ENCODE measurements around the gene WDR41.
"Not testable (repeated sequence)": the region's sequence is repeated elsewhere in the genome, so short reads cannot be mapped to it uniquely, and the experiment has no call there.

Gene WDR41, protein sequence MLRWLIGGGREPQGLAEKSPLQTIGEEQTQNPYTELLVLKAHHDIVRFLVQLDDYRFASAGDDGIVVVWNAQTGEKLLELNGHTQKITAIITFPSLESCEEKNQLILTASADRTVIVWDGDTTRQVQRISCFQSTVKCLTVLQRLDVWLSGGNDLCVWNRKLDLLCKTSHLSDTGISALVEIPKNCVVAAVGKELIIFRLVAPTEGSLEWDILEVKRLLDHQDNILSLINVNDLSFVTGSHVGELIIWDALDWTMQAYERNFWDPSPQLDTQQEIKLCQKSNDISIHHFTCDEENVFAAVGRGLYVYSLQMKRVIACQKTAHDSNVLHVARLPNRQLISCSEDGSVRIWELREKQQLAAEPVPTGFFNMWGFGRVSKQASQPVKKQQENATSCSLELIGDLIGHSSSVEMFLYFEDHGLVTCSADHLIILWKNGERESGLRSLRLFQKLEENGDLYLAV

DNA sequence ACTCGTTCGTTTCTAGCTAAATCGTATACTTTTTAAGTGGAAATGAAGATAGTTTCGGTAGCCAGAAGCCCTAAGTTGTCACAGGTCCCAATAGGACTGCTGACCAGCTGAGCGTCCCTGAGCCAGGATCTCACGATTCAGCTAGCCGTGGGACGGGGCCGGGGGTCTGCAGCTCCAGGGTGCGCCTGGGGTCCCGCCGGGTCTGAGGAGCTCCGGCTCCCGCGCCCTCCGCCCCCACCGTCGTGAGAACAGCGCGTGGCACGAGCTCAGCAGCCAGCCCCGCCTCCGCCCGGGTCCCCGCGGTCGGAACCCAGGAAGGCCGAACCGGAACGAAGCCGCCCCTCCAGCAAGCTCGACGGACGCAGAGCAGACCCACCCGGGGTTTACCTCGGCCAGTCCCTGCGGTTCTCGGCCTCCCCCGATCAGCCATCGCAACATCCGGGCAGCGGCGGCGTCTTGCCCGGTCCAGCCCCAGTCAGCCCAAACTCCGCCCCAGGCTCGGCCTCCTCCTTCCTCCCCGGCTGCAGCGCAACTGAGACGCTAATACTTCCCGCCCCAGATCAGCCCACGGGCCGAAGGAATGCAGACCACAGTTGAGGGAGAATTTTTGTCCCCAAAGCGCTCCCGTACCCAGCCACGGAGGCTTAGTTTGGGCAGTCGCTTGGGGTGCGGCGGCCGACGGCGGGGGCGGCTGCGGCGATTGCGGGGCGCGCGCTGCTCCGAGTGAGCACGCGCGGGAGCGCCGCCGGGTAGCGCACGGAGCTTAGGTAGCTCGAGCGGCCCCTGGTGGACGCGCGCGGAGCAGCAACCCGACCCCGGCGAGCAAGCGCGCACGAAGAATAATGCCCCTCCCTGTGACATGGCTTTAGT, at the start of gene WDR41:
WDR41 (minus strand) TSS at position 534 of the 870 bp plus-strand sequence; CDS start at position 438, 96 bp downstream.
- H3K27ac ChIP-seq (ENCODE audit: low read length) = peak within 1 kb of the TSS; percentile 81
- peak within 1 kb of the TSS; percentile 75 to 94 for H3K9ac ChIP-seq (ENCODE audit: low read length in 2 of 2)
- no peaks in the 10 kb centered on the region for H3K36me3 ChIP-seq (ENCODE audit: control insufficient read depth in 2 of 2, insufficient read depth in 2 of 2, low read length in 2 of 2)
- H3K4me1 ChIP-seq (ENCODE audit: control insufficient read depth, insufficient read depth, low read length) = no peaks in the 10 kb centered on the region
- H3K27me3 ChIP-seq (ENCODE audit: control insufficient read depth in 1 of 2, insufficient read depth in 2 of 2, low read length in 2 of 2) = no peaks in the 10 kb centered on the region
- H3K4me3 ChIP-seq (ENCODE audit: low read length in 2 of 2) = peak within 1 kb of the TSS; percentile 78 to 88
- H3K9me3 ChIP-seq (ENCODE audit: control insufficient read depth in 2 of 2, low read length in 2 of 2) = no peaks in the 10 kb centered on the region

DNA sequence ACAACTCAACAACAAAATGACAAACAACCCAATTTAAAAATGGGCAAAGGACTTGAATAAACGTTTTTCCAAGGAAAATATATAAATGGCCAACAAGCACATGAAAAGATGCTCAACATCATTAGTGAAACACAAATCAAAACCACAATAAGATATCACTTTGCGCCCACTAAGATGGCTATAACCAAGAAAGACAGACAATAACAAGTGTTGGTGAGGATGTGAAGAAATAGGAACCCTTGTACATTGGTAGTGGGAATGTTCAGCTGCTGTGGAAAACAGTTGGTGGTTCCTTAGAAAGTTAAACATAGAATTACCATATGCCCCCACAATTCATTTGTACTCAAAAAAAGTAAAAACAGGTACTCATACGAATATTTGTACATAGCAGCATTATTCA, 39.2 kb upstream of the WDR41 start:
- Histone ChIP-seq H3K27me3 (ENCODE audit: control insufficient read depth in 1 of 2, insufficient read depth in 2 of 2, low read length in 2 of 2) (no peaks in the 10 kb centered on the region), H3K27ac (ENCODE audit: low read length) (no peak overlapping the region), H3K4me1 (ENCODE audit: control insufficient read depth, insufficient read depth, low read length) (no peaks in the 10 kb centered on the region), H3K9me3 (ENCODE audit: control insufficient read depth in 2 of 2, low read length in 2 of 2) (no peaks in the 10 kb centered on the region), H3K4me3 (ENCODE audit: low read length in 2 of 2) (no peak overlapping the region), H3K9ac (ENCODE audit: low read length in 2 of 2) (no peak overlapping the region), H3K36me3 (ENCODE audit: control insufficient read depth in 2 of 2, insufficient read depth in 2 of 2, low read length in 2 of 2) (no peaks in the 10 kb centered on the region)

DNA sequence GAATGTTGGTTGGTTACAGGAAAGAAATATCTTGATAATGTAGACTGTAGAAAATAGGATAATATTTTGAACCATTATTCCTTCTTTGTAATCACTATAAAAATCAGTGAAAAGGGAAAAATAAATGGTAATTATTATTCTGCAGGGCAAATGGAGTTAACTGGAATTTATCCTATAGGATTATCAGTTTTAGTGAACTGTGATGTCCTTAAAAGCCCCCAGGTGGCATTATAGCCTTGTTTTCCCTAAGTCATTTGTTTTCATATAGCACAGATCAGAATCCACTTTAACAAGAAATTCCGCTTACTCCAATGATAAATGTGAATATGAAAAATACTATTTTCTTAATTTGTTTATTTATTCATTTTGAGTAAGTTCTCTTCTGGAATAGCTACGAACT, 26.2 kb upstream of the WDR41 start:
- H3K9me3 ChIP-seq (ENCODE audit: control insufficient read depth in 2 of 2, low read length in 2 of 2) = no peaks in the 10 kb centered on the region

DNA sequence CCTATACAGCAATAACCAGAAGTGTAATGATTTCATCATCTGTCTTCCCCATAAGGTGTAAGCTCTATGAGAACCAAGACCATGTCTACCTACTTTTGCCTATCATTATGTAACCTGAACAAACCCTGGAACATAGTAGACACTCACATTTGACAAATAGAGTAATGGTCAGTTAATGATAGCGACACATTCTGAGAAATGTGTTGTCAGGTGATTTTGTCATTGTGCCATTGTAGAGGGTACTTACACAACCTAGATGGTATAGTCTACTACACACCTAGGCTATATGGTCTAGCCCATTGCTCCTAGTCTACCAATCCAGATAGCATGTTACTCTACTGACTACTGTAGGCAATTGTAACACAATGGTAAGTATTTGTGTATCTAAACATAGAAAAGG, 22.3 kb upstream of the WDR41 start:
- Histone ChIP-seq H3K4me1 (ENCODE audit: control insufficient read depth, insufficient read depth, low read length) (no peaks in the 10 kb centered on the region), H3K36me3 (ENCODE audit: control insufficient read depth in 2 of 2, insufficient read depth in 2 of 2, low read length in 2 of 2) (no peaks in the 10 kb centered on the region), H3K9me3 (ENCODE audit: control insufficient read depth in 2 of 2, low read length in 2 of 2) (no peaks in the 10 kb centered on the region), H3K4me3 (ENCODE audit: low read length in 2 of 2) (no peak overlapping the region), H3K9ac (ENCODE audit: low read length in 2 of 2) (no peak overlapping the region), H3K27me3 (ENCODE audit: control insufficient read depth in 1 of 2, insufficient read depth in 2 of 2, low read length in 2 of 2) (no peaks in the 10 kb centered on the region), H3K27ac (ENCODE audit: low read length) (no peak overlapping the region)

More for the DNA sequence above, 26.2 kb upstream of the WDR41 start:
- H3K4me3 ChIP-seq (ENCODE audit: low read length in 2 of 2) = no peak overlapping the region
- peaks cover 0 to 3% of the 10 kb centered on the region in 2 donors for H3K27me3 ChIP-seq (ENCODE audit: control insufficient read depth in 1 of 2, insufficient read depth in 2 of 2, low read length in 2 of 2)
- H3K9ac ChIP-seq (ENCODE audit: low read length in 2 of 2) = no peak overlapping the region
- H3K27ac ChIP-seq (ENCODE audit: low read length) = no peak overlapping the region
- H3K36me3 ChIP-seq (ENCODE audit: control insufficient read depth in 2 of 2, insufficient read depth in 2 of 2, low read length in 2 of 2) = no peaks in the 10 kb centered on the region
- no peaks in the 10 kb centered on the region for H3K4me1 ChIP-seq (ENCODE audit: control insufficient read depth, insufficient read depth, low read length)

DNA sequence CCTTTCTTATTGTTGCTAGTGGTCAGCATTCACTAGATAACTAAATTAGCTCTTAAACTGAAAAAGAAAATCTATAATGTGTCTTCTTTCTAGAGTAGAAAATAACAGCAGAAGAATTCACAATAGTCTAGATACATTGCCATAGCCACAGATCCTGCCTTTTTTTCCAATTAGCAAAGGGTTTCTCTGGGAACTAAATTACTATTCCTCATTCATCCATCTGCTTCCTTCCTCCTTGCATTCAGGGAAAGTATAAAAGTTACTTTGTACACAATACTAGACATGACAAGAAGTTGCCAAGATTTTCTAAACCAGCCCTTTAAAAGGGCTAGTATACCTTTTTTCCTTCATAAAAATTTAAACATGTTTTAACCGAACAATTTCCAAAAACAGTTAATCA, 21.2 kb upstream of the WDR41 start:
- H3K27ac ChIP-seq (ENCODE audit: low read length) = no peak overlapping the region
- no peak overlapping the region for H3K9ac ChIP-seq (ENCODE audit: low read length in 2 of 2)
- no peaks in the 10 kb centered on the region for H3K27me3 ChIP-seq (ENCODE audit: control insufficient read depth in 1 of 2, insufficient read depth in 2 of 2, low read length in 2 of 2)

DNA sequence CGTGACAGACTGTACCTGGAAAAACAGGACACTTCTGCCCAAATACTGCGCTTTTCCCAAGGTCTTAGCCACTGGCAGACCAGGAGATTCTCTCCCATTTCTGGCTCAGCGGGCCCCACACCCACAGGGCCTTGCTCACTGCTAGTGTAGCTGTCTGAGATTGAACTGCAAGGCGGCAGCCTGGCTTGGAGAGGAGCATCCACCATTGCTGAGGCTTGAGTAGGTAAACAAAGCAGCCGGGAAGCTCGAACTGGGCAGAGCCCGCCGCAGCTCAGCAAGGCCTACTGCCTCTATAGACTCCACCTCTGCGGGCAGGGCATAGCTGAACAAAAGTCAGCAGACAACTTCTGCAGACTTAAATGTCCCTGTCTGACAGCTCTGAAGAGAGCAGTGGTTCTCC, 9.0 kb upstream of the WDR41 start:
- H3K4me1 ChIP-seq (ENCODE audit: control insufficient read depth, insufficient read depth, low read length); H3K27ac ChIP-seq (ENCODE audit: low read length); H3K36me3 ChIP-seq (ENCODE audit: control insufficient read depth in 2 of 2, insufficient read depth in 2 of 2, low read length in 2 of 2); H3K9ac ChIP-seq (ENCODE audit: low read length in 2 of 2); H3K4me3 ChIP-seq (ENCODE audit: low read length in 2 of 2); H3K27me3 ChIP-seq (ENCODE audit: control insufficient read depth in 1 of 2, insufficient read depth in 2 of 2, low read length in 2 of 2); H3K9me3 ChIP-seq (ENCODE audit: control insufficient read depth in 2 of 2, low read length in 2 of 2): not testable (repeated sequence)

More for the DNA sequence above, 21.2 kb upstream of the WDR41 start:
- Histone ChIP-seq H3K4me1 (ENCODE audit: control insufficient read depth, insufficient read depth, low read length) (no peaks in the 10 kb centered on the region), H3K4me3 (ENCODE audit: low read length in 2 of 2) (no peak overlapping the region), H3K36me3 (ENCODE audit: control insufficient read depth in 2 of 2, insufficient read depth in 2 of 2, low read length in 2 of 2) (no peaks in the 10 kb centered on the region), H3K9me3 (ENCODE audit: control insufficient read depth in 2 of 2, low read length in 2 of 2) (no peaks in the 10 kb centered on the region)

DNA sequence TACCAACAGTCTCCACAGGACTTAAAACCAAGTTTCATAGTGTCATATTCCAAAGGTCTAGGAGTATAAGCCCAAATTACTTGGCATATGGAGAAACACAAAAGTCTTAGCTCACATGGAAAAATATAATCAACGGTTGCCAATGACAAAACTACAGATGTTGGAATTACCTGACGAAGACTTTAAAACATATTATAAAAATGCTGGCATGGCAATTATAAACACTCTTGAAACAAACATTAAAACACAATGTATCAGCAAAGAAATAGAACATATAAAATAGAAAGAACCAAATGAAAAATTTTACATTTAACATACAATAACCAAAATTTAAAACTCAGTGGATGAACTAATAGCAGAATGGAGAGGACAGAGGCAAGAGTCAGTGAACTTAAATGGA, 7.9 kb upstream of the WDR41 start:
- Histone ChIP-seq H3K36me3 (ENCODE audit: control insufficient read depth in 2 of 2, insufficient read depth in 2 of 2, low read length in 2 of 2) (no peaks in the 10 kb centered on the region), H3K4me3 (ENCODE audit: low read length in 2 of 2) (no peak overlapping the region), H3K27ac (ENCODE audit: low read length) (no peak overlapping the region), H3K27me3 (ENCODE audit: control insufficient read depth in 1 of 2, insufficient read depth in 2 of 2, low read length in 2 of 2) (peaks cover 0 to 3% of the 10 kb centered on the region in 2 donors), H3K9ac (ENCODE audit: low read length in 2 of 2) (no peak overlapping the region), H3K9me3 (ENCODE audit: control insufficient read depth in 2 of 2, low read length in 2 of 2) (peaks cover 0 to 2% of the 10 kb centered on the region in 2 donors), H3K4me1 (ENCODE audit: control insufficient read depth, insufficient read depth, low read length) (no peaks in the 10 kb centered on the region)

DNA sequence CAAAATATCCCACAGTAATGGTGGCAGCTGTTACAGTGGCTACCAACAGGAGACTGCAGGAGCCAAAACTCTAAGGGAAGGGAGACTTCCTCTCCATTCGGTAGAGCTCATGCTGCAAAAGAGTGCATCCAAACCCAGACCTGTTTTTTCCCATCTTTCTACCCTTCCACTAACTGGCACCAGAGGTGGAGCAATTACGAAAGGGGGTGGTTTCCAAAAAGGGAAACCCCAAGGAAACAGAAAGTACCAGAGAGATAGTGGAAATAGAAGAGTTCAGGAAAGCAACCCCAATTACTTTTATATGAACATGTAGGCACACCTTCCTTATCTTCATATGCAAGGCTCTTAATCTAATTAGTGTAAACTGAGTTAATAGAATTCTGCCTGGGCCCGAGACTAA, 7.3 kb upstream of the WDR41 start:
- Histone ChIP-seq H3K36me3 (ENCODE audit: control insufficient read depth in 2 of 2, insufficient read depth in 2 of 2, low read length in 2 of 2) (no peaks in the 10 kb centered on the region), H3K9me3 (ENCODE audit: control insufficient read depth in 2 of 2, low read length in 2 of 2) (peaks cover 0 to 2% of the 10 kb centered on the region in 2 donors), H3K27ac (ENCODE audit: low read length) (no peak overlapping the region), H3K27me3 (ENCODE audit: control insufficient read depth in 1 of 2, insufficient read depth in 2 of 2, low read length in 2 of 2) (peaks cover 0 to 3% of the 10 kb centered on the region in 2 donors), H3K9ac (ENCODE audit: low read length in 2 of 2) (no peak overlapping the region), H3K4me1 (ENCODE audit: control insufficient read depth, insufficient read depth, low read length) (no peaks in the 10 kb centered on the region), H3K4me3 (ENCODE audit: low read length in 2 of 2) (no peak overlapping the region)

DNA sequence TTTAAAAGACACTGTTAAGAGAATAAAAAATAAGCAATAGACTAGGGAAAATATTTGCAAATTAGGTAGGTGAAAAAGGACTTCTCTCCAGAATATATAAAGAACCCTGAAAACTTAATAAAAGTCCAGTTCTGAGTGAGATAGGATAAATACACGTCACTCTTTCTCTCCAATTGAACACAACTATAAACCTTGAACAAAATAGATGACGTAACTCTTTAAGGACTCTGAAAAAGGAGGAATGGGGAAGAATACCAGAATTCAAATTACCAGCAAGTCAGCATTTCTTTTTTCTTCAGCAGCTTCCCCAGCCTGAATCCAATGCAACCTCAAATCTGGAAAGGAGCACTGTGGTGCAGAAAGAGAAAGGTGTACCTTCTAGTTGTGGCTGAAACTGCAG, 6.8 kb upstream of the WDR41 start:
- Histone ChIP-seq H3K4me1 (ENCODE audit: control insufficient read depth, insufficient read depth, low read length) (no peaks in the 10 kb centered on the region), H3K36me3 (ENCODE audit: control insufficient read depth in 2 of 2, insufficient read depth in 2 of 2, low read length in 2 of 2) (no peaks in the 10 kb centered on the region), H3K9ac (ENCODE audit: low read length in 2 of 2) (no peak overlapping the region), H3K4me3 (ENCODE audit: low read length in 2 of 2) (no peak overlapping the region), H3K9me3 (ENCODE audit: control insufficient read depth in 2 of 2, low read length in 2 of 2) (peaks cover 0 to 2% of the 10 kb centered on the region in 2 donors), H3K27me3 (ENCODE audit: control insufficient read depth in 1 of 2, insufficient read depth in 2 of 2, low read length in 2 of 2) (peaks cover 0 to 3% of the 10 kb centered on the region in 2 donors), H3K27ac (ENCODE audit: low read length) (no peak overlapping the region)

DNA sequence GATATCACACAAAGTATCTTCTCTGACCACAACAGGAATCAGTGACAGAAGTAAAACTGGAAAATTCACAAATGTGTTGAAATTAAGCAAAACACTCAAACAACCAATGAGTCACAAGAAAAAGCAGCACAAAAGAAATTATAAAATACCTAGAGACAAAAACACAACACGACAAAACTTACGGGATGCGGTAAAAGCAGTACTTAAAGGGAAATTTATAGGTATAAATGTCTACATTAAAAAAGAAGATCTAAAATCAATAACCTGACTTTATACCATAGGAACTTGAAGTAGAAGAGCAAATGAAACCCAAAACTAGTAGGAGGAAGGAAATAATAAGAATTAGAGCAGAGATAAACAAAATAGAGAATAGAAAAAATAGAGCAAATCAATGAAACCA, 2.8 kb upstream of the WDR41 start:
- H3K27ac ChIP-seq (ENCODE audit: low read length) = no peak overlapping the region
- H3K36me3 ChIP-seq (ENCODE audit: control insufficient read depth in 2 of 2, insufficient read depth in 2 of 2, low read length in 2 of 2) = no peaks in the 10 kb centered on the region
- H3K4me3 ChIP-seq (ENCODE audit: low read length in 2 of 2) = no peak overlapping the region
- H3K9me3 ChIP-seq (ENCODE audit: control insufficient read depth in 2 of 2, low read length in 2 of 2) = no peaks in the 10 kb centered on the region
- no peak overlapping the region for H3K9ac ChIP-seq (ENCODE audit: low read length in 2 of 2)
- no peaks in the 10 kb centered on the region for H3K4me1 ChIP-seq (ENCODE audit: control insufficient read depth, insufficient read depth, low read length)
- H3K27me3 ChIP-seq (ENCODE audit: control insufficient read depth in 1 of 2, insufficient read depth in 2 of 2, low read length in 2 of 2) = no peaks in the 10 kb centered on the region
